ENCODE measurements around the gene RAB25.

GRCh38 chr1:156025876-156026275, 35.1 kb upstream of the RAB25 start:
- no peak for TF ChIP-seq CTCF (IDR thresholded peaks at IDR 0.05)
- TF ChIP-seq POLR2A (IDR thresholded peaks at IDR 0.05): no peak
- no peak for TF ChIP-seq POLR2AphosphoS5 (IDR thresholded peaks at IDR 0.05; ENCODE audit: insufficient read depth in 1 of 2, low read depth in 1 of 2)
